Activated B cell treated with CpG ODN at 0.5 μM for 24 hours (primary cell): Measurements from ENCODE around the gene TIMM23. TPM values are rescaled to one million over a fixed set of nuclear protein-coding genes. Genes with fewer than 3 reads are reported as not detected.
"Not testable (repeated sequence)": the region's sequence is repeated elsewhere in the genome, so short reads cannot be mapped to it uniquely, and the experiment has no call there.

Experiments
- ATAC-seq: fragments of 200-7000 bp; cut with Tn5 transposase; one replicate; pipeline ENCODE4 v1.10.0; 2021; ENCODE audit warnings: low read depth, mild to moderate bottlenecking, moderate library complexity
- CTCF ChIA-PET: fragments of 350-600 bp; sonication (Branson Sonifier 250); formaldehyde crosslinking; loops from one replicate; lab custom pipeline; 2021; ENCODE audit warnings: antibody characterized with exemption; lab: Charles Lee
- POLR2A ChIA-PET: fragments of 350-600 bp; sonication (Branson Sonifier 250); formaldehyde crosslinking; loops from one replicate; lab custom pipeline; 2021; ENCODE audit warnings: antibody characterized with exemption; lab: Charles Lee
- DNase-seq: peaks from one replicate; pipeline ENCODE4 v3.0.0; 2022
- H3K27ac Mint-ChIP-seq: one replicate; pipeline ENCODE4 v1.8.0; 2020; ENCODE audit warnings: mixed read lengths
- H3K27me3 Mint-ChIP-seq: one replicate; pipeline ENCODE4 v1.8.0; 2021; ENCODE audit warnings: mixed read lengths
- H3K36me3 Mint-ChIP-seq: one replicate; pipeline ENCODE4 v1.8.0; 2021; ENCODE audit warnings: low read depth, mixed read lengths
- H3K4me1 Mint-ChIP-seq: one replicate; pipeline ENCODE4 v1.8.0; 2021; ENCODE audit warnings: mixed read lengths
- H3K4me3 Mint-ChIP-seq: one replicate; pipeline ENCODE4 v1.8.0; 2020; ENCODE audit warnings: mild to moderate bottlenecking, mixed read lengths
- H3K9me3 Mint-ChIP-seq: one replicate; pipeline ENCODE4 v1.8.0; 2020; ENCODE audit warnings: mixed read lengths
- intact Hi-C: fragments of 100-400 bp; cut with micrococcal nuclease; formaldehyde crosslinking; loops from one replicate; pipeline ENCODE4 v1.15.1; 2024
- total RNA-seq: library from RNA; stranded (reverse); gene quantifications from 2 replicates; pipeline ENCODE4 v1.2.3, GENCODE V29; 2022

The TIMM23 gene, protein sequence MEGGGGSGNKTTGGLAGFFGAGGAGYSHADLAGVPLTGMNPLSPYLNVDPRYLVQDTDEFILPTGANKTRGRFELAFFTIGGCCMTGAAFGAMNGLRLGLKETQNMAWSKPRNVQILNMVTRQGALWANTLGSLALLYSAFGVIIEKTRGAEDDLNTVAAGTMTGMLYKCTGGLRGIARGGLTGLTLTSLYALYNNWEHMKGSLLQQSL
- 47.2 and 50.1 TPM in 2 replicates for total RNA-seq

DNA sequence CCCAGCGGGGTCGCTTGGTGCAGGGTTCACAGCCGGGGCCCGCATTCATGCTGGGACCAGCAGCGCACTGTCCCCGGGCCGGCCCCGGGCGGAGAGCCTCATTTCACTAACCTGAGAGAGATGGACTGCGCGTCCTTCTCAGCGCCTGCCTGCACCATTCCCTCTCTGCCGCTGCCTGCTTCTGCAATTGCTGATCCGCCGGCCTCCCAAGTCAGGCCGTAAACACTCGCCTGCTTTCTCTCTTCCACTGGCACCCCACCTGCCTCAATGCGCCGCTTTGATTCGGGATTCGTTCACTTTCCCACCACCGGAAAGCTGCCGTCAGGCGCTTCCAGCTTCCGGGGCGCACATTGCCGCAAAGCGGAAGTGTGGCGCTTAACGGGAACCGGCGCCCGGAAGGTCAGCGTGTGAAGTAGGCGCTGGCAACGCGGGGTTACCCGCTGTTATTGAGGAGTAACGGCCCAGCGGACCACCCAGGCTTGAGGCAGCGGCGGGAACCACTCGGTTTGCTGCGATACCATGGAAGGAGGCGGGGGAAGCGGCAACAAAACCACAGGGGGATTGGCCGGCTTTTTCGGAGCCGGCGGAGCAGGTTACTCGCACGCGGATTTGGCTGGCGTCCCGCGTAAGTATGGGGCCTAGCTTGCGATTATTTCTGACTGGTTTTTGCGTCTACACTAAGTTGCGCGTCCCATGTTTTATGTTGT is at the start of gene TIMM23:
TIMM23 (plus strand) TSS at position 384 of the 707 bp plus-strand sequence; CDS start at position 520, 136 bp downstream.
- peaks cover 22% of the 10 kb centered on the region for H3K36me3 Mint-ChIP-seq
- peaks cover 35% of the 10 kb centered on the region for H3K4me1 Mint-ChIP-seq
- H3K27me3 Mint-ChIP-seq, CTCF ChIA-PET, POLR2A ChIA-PET, H3K9me3 Mint-ChIP-seq: not testable (repeated sequence)
- peak; percentile 89 for DNase-seq
- peak; percentile 88 for ATAC-seq
- intact Hi-C loops, result loop anchor here (1.0 to 5.0 kb wide), 3 partner anchors 51 to 510 kb away; partner anchors contain the start of gene NCOA4
- peak within 1 kb of the TSS; percentile 91 for H3K27ac Mint-ChIP-seq
- peak within 1 kb of the TSS; percentile 100 for H3K4me3 Mint-ChIP-seq

DNA sequence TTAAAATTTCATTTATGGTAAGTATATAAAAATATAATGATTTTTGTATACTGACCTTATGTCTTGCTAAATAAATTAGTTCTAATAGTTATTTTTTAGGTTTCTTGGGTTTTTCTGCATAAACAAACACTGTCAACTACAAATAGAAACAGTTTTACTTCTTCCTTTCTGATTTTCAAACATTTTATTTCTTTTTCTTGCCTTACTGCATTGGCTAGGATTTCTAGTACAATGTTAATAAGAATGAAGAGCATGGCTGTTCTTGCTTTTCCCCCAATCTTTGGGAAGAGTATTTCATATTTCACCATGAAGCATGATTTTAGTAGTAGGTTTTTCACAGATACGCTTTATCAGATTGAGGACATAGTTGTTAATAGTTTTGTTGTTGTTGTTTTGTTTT is 45.5 kb upstream of the TIMM23 start:
- H3K27ac Mint-ChIP-seq, H3K27me3 Mint-ChIP-seq, CTCF ChIA-PET, intact Hi-C loops, H3K36me3 Mint-ChIP-seq, H3K4me3 Mint-ChIP-seq, H3K4me1 Mint-ChIP-seq, POLR2A ChIA-PET, DNase-seq, ATAC-seq, H3K9me3 Mint-ChIP-seq: not testable (repeated sequence)

DNA sequence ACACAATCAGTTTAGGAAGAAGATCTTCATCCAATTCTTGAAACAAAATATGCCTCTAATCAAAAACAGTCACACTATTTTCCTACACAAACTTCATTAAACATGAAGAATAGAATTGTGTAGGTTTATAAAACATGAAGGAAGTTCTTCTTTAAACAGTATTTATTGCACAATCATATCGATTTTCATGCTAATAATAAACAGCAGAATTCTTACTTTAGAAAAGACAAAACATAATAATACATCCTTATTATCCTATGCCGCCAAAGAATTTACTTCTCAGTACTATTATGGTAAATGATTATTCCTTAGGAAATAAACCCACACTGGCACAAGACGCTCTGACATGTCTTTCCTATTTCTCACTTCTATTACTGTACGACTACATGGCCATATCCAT is 41.0 kb upstream of the TIMM23 start:
- H3K4me1 Mint-ChIP-seq, H3K27me3 Mint-ChIP-seq, intact Hi-C loops, ATAC-seq, H3K9me3 Mint-ChIP-seq, POLR2A ChIA-PET, H3K4me3 Mint-ChIP-seq, H3K27ac Mint-ChIP-seq, CTCF ChIA-PET, DNase-seq: not testable (repeated sequence)
- H3K36me3 Mint-ChIP-seq, result peaks cover 18% of the 10 kb centered on the region

DNA sequence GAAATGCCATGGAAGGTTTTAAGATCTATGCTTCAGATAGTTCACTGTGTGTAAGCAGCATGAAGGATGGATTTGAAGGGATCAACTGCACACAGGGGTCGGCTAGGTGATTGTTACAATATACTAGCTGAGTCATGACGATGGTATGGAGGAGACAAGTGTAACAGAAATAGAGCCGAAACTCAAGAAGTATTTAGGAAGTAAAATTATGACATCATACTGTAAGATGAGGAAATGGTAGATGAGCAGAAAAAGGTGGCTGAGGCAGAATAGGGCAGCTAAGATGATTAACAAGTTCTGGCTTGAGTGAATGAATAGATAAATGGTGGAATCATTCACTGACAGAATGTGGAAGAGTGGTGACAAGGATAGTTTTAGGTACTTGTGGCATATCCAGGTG is 37.5 kb upstream of the TIMM23 start:
- ATAC-seq, CTCF ChIA-PET, H3K9me3 Mint-ChIP-seq, H3K4me3 Mint-ChIP-seq, intact Hi-C loops, H3K27ac Mint-ChIP-seq, DNase-seq, H3K4me1 Mint-ChIP-seq, H3K27me3 Mint-ChIP-seq, POLR2A ChIA-PET: not testable (repeated sequence)
- H3K36me3 Mint-ChIP-seq, result peaks cover 18% of the 10 kb centered on the region

DNA sequence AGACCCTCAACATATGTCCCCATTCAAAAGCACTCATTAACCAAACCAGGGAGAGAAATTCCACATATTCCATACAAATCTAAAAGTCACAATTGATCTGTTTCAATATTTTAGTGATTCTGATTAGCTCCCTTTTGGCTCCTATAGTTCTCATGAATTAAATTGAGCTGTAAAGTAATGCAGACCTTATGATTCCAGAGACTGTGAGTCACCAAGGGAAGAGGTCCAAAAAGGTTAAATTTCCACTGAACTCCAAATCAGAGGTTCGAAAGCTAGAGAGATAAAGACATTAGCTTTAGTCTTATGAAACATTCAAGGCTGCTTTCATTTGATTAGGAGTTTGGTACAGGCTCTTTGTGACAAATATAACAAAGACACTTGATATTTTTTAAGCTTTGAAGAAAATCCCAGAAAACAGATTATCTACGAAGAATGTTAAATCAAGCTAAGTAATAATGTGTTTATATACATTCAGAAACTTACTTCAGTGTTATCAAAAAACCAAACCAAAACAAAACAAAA is 33.1 kb upstream of the TIMM23 start:
- intact Hi-C loops, ATAC-seq, H3K9me3 Mint-ChIP-seq, POLR2A ChIA-PET, H3K4me3 Mint-ChIP-seq, H3K4me1 Mint-ChIP-seq, H3K27ac Mint-ChIP-seq, H3K27me3 Mint-ChIP-seq, CTCF ChIA-PET, DNase-seq: not testable (repeated sequence)
- peaks cover 17% of the 10 kb centered on the region for H3K36me3 Mint-ChIP-seq

DNA sequence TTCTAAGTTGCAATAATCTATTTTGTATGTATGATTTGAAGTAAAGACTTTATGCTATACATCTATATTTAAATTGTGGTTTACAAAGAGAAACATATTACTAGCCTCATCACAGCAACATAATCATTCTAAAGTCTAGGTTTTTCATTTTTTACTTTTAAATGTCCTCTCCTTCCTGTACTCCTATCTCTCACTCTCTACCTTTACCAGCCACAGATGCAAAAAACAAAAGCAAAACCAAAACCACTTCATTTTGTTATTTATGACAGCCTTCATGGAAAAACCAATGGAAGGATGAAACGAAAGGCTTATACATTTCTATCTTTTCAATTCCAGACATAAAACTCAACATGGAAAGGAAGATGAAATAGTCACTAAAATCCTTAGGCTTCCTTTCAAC is 31.1 kb upstream of the TIMM23 start:
- DNase-seq, H3K27ac Mint-ChIP-seq, ATAC-seq, H3K4me3 Mint-ChIP-seq, intact Hi-C loops, H3K4me1 Mint-ChIP-seq, CTCF ChIA-PET, H3K27me3 Mint-ChIP-seq, POLR2A ChIA-PET, H3K9me3 Mint-ChIP-seq: not testable (repeated sequence)
- H3K36me3 Mint-ChIP-seq, result peaks cover 16% of the 10 kb centered on the region

DNA sequence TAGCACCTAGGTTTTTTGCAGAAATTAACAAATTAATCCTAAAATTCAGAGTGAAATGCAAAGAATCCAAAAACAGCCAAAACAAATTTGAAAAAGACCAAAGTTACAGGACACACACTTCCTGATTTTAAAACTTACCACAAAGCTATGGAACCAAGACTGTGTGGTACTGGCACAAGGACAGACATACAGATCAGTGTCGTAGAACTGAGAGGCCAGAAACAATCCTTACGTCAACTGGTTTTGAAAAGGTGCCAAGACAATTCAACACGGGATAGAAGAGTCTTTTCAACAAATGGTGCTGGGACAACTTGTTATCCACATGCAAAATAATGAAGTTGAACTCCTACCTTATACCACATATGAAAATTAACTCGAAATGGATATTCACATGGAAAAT is 26.8 kb upstream of the TIMM23 start:
- H3K4me3 Mint-ChIP-seq, H3K9me3 Mint-ChIP-seq, DNase-seq, H3K27ac Mint-ChIP-seq, H3K4me1 Mint-ChIP-seq, ATAC-seq, H3K27me3 Mint-ChIP-seq, CTCF ChIA-PET, POLR2A ChIA-PET: not testable (repeated sequence)
- peaks cover 22% of the 10 kb centered on the region for H3K36me3 Mint-ChIP-seq
- intact Hi-C loops, result loop anchor here (5.0 kb wide), 1 partner anchor 708 kb away; no protein-coding TSS in a partner anchor

DNA sequence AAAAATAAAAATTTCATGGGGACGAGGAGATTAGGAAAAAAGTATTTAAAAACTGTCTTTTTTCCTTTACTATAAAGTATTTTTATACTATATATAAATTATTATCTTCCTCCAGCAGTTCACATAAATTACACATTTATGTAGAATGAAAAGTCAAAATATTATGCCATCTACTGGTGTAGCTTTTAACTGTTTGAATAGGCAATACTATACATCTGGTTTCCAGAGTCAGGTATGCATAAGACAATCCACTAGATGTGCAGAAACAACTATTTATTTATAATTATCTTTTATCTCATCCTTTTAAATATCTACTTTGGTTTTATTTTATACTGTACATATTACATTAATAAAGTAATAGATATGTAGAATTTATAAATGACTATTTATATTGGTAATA is 24.9 kb upstream of the TIMM23 start:
- H3K9me3 Mint-ChIP-seq, H3K27me3 Mint-ChIP-seq, DNase-seq, CTCF ChIA-PET, H3K4me1 Mint-ChIP-seq, POLR2A ChIA-PET, ATAC-seq, H3K27ac Mint-ChIP-seq, H3K4me3 Mint-ChIP-seq: not testable (repeated sequence)
- peaks cover 24% of the 10 kb centered on the region for H3K36me3 Mint-ChIP-seq
- intact Hi-C loops, result loop anchor here (5.0 kb wide), 1 partner anchor 710 kb away; no protein-coding TSS in a partner anchor

DNA sequence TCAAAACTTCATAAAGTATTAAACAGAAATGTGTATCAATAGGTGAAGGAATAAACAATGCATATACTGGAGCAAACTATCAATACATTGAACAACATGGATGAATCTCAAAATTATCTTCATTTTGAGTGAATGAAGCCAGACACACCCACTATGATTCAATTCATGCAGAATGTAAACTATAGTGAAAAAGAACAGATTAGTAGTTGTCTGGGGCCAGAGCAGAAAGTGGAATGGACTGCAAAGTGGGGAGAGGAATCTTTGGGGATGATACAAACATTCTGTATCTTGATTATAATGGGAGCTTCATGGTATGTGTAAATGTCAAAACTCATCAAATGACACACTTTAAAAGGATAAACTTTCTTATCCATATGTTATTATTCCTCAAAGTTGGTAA is 23.5 kb upstream of the TIMM23 start:
- H3K36me3 Mint-ChIP-seq, result peaks cover 28% of the 10 kb centered on the region
- H3K27ac Mint-ChIP-seq, H3K4me3 Mint-ChIP-seq, H3K9me3 Mint-ChIP-seq, CTCF ChIA-PET, POLR2A ChIA-PET, H3K27me3 Mint-ChIP-seq, ATAC-seq, DNase-seq, H3K4me1 Mint-ChIP-seq: not testable (repeated sequence)
- intact Hi-C loops, result loop anchor here (5.0 kb wide), 1 partner anchor 712 kb away; no protein-coding TSS in a partner anchor

DNA sequence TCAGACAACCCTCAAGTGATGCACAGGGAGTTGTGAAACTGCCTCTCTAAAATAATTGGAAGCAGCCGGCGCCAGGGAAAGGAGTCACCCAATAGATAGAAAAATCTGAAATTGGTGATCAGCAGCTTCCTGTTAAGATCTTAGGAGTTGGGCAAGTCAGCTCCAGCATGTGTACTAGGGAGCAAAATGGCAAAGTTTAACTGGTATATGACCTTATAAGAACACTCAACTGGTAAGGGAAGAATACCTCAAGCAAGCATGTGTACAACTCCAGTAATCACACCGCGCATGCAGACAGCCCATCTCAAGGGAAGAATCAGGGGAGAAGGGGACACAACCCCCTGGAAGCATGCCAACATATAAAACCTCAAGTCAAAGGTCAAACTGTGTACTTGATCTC is 17.9 kb upstream of the TIMM23 start:
- H3K4me3 Mint-ChIP-seq, ATAC-seq, POLR2A ChIA-PET: not testable (repeated sequence)

DNA sequence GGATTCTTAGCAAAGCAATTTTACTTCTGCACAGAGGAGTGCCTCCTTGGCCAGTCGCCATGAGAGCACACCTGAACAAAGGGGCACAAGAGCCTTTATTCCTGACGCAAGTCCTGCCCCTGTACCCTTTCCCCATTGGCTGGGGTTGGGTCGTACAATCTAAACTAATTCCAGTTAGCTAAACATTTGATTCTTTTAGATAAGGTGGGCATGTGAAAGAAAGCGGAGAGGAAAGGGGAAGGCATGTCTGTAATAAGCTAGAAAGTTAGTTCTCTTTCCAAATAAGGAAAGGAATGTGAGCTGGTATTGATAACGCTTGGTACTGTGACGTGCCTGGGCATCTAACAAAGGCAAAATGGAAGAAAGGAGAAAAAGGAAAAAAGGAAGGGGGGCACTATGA is 15.7 kb upstream of the TIMM23 start:
- H3K27ac Mint-ChIP-seq, H3K4me1 Mint-ChIP-seq, H3K4me3 Mint-ChIP-seq, intact Hi-C loops, CTCF ChIA-PET, ATAC-seq, H3K9me3 Mint-ChIP-seq, DNase-seq, POLR2A ChIA-PET, H3K27me3 Mint-ChIP-seq: not testable (repeated sequence)
- H3K36me3 Mint-ChIP-seq, result peaks cover 25% of the 10 kb centered on the region

More for the DNA sequence above, 17.9 kb upstream of the TIMM23 start:
- H3K27ac Mint-ChIP-seq, H3K27me3 Mint-ChIP-seq, CTCF ChIA-PET, H3K4me1 Mint-ChIP-seq, H3K9me3 Mint-ChIP-seq, DNase-seq, intact Hi-C loops: not testable (repeated sequence)
- peaks cover 26% of the 10 kb centered on the region for H3K36me3 Mint-ChIP-seq

DNA sequence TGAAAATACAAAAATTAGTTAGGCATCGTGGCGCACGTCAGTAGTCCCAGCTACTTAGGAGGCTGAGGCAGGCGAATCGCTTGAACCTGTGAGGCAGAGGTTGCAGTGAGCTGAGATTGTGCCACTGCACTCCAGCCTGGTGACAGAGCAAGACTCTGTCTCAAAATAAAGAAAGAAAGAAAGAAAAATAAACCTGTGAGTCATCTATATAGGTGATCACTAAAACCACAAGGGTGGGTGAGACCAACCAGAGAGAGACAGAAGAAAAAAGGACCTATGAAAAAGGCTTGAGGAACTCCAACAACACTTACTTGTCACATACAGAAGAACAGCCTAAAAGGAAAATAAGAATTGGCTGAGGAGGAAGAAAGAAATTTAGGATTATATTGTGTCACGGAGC is 14.4 kb upstream of the TIMM23 start:
- H3K27me3 Mint-ChIP-seq, H3K9me3 Mint-ChIP-seq, H3K4me3 Mint-ChIP-seq, intact Hi-C loops, CTCF ChIA-PET, POLR2A ChIA-PET, DNase-seq, H3K4me1 Mint-ChIP-seq, ATAC-seq, H3K27ac Mint-ChIP-seq: not testable (repeated sequence)
- peaks cover 28% of the 10 kb centered on the region for H3K36me3 Mint-ChIP-seq
